Stimulated activated CD4-positive, alpha-beta T cell treated with anti-CD3 and anti-CD28 coated beads, Interleukin-12 subunit alpha, Interleukin-12 subunit beta, amount 100 ng/mL, for 4 hours (primary cell): ENCODE data around the gene SMARCA2.
A peak's percentile ranks its signal among the peaks of the same experiment; 100 is the strongest.

Experiments
- DNase-seq: peaks from one replicate; pipeline ENCODE4 v3.0.0-alpha.2; 2020

Gene SMARCA2

DNA sequence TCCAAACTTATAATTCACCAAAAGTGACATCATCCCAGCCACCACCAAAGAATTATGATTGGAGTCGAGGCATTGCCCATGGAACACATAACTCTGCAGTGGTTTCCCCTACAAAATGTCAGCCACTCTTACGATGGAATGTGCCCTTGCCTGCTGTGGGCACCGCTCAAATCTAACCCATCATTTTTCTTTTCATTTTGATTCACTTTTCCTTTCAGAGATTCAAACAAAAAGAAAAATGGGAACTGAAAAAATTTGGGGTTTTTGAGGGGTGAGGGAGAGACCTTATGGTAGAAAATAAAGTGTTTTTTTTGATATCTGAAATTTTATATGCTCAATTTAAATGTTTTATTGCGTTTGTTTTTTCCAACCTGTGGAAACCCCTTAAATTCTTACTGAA, 28.1 kb downstream of the SMARCA2 start:
- no peak for DNase-seq

DNA sequence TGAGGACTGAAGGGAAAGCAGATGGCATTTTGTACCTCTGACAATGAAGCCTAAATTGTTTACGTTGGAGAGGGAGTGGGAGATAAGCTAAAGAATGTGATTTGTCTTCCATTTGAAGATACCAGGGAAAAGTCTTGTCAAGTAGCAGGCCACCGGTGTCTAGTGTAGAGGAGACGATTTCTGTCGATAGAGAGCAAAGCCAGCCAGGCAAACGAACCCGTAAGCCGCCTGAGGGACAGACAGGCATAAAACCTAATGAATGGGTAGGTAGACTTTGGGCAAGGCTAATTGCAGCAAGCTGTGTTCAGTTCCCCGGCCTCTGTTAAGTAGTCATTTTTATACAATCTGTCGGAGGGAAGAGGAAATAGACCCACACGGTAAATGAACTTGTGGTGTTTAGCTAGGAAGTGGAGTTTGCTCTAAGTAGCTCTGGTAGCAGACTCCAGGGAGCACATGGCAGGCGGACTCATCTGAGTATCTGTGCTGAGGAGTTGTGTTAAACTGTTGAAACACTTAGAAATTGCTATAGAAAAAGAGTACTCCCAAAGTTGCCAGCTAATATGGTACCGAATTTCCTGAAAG, 28.8 kb downstream of the SMARCA2 start:
- no peak for DNase-seq

DNA sequence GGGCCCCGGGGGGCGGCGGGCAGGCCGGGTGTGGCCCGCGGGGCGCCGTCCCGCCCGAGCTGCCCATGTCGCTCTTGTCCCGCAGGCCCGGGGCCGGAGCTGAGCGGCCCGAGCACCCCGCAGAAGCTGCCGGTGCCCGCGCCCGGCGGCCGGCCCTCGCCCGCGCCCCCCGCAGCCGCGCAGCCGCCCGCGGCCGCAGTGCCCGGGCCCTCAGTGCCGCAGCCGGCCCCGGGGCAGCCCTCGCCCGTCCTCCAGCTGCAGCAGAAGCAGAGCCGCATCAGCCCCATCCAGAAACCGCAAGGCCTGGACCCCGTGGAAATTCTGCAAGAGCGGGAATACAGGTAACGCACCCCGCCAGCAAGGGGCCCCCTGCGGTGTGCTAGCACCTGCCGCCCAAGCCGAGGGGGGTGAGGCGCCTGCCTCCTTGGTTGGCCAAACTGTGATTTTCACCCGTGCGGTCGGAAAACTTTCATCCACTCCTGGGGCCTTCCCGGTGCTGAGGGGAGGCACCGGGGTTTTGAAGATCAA, 32.1 kb downstream of the SMARCA2 start:
- no peak for DNase-seq

DNA sequence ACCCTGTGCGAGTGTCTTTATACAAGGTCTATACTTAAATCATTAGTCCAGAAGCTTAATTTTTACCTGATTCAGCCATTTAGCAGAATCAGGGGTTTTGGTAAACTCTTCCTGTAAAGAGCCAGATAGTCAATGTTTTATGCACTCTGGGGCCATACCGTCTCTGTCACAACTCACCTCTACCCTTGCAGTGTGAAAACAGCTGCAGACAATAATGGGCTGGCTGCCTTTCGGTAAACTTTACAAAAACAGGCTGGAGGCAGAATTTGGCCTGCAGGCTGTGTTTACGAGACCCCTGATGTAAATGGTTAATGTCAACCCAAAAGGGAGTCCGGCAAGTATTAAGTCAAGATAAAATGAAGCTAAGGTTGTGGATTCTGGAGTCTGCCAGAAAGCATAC, 32.8 kb downstream of the SMARCA2 start:
- DNase-seq = no peak

DNA sequence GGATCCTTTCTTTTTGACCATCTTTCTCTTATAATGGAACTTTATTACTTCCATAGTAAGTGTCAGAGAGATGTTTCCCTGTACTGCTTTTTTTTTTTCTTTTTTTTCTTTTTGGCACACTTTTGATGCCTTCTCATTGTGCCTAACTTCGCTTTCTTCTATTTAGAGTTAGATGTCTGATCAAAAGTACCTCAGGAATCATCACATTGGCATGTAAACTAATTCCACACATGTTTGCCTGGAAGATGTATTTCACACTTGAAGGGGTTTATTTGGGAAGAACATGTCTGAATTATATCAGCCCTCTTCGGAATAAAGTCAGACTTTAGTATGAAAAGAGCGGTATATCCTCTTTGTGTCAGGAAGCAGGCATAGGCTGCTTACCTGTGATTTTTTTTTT, 35.1 kb downstream of the SMARCA2 start:
- no peak for DNase-seq

DNA sequence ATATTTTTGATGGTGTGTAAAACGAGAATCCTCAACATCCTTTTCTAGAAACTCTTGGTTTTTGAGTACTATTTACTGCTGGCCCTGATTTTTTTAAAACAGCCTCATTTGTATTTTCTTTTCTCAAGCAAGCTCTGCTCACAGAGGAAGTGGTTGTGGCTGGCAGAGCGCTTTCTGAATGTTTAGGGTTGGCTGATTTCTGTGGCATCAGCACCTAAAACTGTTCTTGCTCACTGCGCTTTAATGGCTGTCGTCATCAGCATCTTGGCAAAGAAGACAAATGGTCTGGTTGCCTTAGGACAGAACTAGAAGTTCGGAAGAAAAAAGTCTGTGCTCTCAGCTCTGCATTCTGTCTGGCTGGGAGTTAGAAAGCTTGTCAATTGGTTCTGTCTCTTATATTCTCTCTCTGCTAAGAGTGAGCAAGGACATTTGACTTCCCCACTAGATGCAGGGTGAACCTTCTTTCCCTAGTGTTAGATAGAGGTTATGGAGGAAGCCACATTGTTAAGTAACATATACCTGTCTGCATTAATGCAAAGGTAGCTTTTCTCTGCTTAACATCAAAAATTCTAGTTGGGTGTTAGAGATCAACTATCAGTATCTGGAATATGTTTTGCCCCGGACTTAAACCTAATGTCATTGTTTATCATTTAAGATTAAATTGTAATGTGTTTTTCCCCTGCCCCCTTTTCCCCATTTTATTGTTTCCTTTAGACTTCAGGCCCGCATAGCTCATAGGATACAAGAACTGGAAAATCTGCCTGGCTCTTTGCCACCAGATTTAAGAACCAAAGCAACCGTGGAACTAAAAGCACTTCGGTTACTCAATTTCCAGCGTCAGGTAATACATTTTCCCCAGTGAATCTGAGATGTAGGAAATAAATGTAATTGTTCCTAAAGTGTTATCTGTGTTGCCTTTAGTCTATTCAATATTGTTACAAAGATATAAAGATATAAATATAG, 39.0 kb downstream of the SMARCA2 start:
- DNase-seq = peak; percentile 28

DNA sequence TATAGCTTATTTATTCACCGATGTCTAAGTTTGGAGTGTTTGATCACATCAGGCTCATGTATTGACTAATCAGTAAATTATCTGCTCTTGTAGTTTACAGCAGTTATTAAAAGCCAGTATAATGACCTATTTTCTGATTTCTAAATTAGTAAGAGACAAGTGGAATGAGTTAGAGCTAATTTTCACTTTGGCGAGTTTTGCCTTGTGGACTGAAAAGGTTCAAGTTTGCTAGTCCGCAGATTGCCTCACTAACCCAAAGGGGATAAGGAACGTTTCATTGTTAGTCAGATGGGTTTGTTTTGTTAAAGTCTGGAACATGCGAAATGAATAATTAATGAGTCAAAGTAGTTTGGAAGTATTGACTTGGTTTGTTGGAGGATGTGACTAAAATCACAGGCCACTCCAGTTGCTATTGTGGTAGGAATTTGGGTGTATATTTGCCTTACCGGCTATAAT, 40.1 kb downstream of the SMARCA2 start:
- no peak for DNase-seq

DNA sequence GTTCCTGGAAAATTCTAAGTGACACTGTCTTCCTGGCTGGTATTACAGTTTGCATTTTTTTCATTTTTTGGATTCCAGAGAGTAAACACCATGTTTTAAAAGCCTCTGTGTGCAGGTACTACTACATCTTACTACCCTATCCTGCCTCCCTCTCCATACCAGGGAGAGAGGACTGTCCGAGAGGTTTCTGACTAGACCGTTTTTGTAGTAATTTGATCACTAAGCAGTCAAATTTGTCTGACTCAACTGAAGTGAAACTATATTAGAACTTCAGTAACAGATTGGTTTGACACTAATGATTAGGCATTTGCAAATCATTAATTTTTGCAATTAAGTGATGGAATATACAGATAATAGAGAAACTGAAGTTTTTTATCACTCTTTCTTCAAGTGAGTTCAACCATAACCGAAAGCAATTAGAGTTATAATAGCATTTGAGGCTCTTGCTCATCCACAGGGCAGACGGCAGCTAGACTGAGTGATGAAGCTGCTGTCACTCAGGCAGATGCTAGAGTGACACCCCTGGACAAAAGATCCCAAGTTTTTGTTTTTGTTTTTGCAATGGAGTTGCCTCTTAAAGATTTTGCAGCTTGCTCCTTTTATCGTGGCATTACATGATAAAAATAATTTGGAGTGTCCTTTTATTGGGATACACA, 44.3 kb downstream of the SMARCA2 start:
- no peak for DNase-seq

DNA sequence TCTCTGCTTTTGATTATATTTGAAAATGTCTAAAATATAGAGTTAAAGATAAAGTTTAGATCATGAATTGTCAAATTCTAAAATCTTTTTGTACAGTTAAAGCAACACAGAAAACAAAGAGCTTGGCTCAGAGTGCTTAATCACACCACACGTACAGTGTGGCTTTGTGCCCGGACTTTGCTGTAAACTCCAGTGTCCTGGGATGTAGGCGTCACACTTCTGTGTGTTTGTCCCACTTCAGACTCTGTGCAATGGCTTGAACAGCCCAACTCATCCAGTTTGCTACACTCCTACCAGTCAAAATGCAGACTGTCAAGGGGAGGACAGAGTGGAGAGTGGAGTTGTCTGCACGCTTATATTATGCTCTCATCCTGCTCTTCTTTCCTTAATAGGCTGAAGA, 45.3 kb downstream of the SMARCA2 start:
- no peak for DNase-seq

DNA sequence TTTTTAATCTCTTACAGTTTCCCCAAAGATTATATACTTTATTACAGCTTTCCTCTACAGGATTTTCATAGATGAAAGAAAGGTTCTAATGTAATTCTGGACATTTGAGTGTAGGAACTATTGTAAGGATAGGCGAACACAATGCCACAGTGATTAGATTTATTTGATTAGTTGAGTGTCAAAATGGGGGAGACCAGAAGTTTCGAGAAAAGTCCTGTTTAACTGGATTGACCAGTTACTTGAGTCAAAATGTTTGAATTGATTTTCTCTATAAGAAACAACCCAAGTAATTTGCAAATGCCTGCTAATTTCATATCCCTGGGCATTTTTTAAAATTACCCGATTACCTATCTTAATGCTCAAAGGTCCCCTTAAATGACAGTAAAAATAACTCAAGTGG, 50.6 kb downstream of the SMARCA2 start:
- DNase-seq = no peak

DNA sequence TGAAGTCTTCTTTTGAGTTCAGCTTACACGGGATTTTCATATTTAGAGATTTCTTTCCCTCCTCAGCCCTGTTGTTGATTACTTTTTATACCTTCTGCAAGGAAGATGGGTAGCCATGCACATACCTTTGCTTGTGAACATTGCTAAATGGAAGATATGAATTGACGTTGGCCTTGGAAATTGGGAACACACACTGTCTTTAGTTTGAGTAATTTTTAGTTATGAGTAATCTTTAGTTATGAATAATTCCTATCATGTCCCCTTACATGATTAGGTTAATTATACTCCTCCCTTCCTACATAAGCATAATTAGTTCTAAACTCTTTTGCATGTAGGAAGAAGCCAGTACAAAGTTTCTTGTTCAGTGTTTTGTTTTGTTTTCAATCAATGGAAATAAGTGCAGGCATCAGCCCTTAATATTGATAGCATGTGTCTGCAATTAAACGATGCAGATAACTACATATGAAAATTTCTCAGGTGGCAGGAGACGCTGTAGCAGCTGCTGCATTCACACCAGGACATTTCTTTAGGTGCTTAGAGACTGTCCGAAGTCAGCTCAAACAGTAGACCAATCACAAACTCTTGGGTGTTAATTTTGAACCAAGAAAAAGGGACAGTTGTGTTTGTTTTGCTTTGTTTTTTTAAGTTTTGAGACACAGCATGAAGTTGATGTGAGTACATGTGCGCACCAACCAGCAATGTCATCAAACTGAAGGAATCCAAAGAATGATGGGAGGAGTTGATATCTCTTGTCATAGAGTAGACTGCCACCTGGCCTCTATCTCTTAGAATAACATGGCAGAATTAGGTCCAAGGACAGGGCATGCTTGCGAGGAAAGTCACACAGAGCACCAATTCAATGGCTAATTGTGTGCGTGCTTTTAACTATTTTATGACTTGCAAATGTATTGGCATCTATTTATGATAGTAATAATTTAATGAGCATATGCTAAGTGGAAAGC, 51.4 kb downstream of the SMARCA2 start:
- no peak for DNase-seq

DNA sequence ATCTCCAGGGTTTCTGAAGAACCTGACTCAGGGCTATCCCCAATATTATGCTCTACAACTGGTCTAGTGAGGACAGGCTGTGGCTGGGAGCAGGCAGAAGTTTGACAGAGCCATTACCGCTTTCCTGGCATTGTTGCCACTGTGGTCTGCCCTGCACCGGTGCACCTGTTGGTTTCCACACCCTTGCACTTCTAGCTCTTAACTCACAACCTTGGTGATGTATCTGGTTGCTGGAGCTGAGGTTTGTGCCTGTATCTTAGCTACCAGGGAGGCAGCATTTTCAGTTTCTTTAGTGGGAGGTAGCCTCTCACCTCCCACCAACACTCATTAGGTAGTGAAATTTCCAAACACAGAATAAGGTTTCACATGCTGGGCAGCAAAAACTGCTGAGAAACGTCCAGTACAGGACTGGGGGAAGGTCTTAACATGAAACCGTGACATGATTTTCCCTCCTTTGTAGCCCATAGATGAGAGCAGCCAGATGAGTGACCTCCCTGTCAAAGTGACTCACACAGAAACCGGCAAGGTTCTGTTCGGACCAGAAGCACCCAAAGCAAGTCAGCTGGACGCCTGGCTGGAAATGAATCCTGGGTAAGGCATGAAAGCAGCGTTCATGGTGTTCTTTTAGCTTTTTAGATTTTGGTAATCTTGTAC, 57.7 kb downstream of the SMARCA2 start:
- DNase-seq = no peak

DNA sequence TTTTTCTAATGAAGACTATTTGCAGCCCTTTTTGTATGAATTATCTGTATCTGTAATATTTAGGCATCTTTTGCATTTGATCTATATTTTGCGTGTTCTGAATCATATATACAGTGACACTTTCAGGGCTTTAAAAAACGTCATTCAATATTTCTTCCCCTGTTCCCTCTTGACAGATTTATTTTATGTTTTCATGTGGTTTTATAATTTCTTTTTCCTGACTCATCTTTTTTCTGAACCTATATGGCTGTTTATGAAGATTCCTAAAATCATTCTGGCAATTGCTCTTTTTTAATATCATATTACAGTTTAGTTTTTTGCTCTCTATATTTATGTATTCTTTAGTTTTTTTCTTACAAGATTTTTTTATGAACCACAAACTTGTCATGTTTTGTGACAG, 67.6 kb downstream of the SMARCA2 start:
- DNase-seq = no peak

DNA sequence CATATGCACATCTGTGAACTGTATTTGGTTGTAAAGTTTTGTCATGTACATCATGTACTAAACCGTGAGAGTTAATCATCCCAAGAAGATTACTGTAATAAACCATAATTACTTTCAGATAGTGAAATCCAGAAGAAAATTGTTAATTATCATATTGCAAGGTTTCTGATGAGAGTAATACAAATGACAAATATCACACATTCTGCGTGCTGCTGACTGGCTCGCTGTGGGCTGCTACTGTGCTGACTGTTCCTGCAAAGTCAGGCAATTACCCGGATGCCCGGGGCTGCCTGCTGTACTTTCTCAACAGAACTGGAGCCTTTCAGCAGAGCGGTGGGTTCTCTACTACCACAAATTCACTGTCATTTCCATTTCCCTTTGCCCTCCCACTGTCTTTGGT, 68.3 kb downstream of the SMARCA2 start:
- no peak for DNase-seq

DNA sequence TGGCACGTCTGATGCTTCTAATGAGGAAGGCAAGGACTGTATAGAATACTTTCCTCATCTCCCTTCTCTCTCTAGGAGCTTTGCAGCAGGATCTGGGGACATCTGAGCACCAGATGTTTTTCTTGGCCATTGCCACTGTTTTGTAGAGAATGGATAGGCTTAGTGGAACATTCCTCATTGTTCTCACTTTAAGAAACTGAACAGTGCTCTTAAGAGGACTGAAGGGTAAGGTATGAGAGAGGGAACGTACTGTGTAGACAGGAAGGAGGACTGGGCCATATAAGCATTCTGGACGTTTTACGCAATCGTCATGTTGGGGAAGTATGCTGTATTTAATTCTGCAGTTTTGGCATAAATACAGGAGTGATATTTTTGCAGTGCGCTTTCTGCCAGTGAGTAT, 70.6 kb downstream of the SMARCA2 start:
- no peak for DNase-seq

DNA sequence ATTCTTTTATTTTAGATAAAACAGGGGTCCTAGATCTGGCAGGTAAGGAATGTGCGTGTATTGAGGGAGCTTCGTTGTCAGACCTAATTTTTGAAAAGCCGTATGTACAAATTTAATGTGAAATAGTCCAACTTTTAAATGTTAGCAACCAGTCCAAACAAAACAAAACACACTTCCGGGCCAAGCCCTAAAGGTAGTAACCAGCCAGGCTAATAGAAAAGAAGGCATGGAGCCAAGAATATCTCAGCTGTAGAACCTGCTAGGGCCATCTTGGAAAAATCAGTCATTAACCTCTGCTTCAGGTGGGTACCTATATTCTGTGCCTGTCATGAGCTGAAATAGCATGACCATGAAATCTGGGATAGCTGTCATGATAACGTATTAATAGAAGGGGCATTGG, 71.0 kb downstream of the SMARCA2 start:
- DNase-seq = no peak

DNA sequence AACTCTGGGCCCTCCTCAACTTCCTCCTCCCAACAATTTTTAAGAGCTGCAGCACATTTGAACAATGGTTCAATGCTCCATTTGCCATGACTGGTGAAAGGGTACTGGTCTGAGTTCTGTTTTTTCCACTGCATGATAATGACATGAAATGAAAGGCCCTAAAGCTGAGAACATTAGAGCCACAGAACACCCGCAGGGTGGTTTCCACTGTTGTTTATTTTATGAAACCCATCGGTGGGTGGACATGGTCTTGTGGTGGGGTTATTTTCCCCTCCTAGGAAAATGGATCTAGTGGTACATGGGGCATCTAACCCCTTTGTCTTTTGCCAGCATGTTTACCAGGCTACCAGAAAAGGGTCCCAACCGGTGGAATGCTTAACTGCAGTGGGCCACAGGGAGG, 71.8 kb downstream of the SMARCA2 start:
- DNase-seq = no peak

DNA sequence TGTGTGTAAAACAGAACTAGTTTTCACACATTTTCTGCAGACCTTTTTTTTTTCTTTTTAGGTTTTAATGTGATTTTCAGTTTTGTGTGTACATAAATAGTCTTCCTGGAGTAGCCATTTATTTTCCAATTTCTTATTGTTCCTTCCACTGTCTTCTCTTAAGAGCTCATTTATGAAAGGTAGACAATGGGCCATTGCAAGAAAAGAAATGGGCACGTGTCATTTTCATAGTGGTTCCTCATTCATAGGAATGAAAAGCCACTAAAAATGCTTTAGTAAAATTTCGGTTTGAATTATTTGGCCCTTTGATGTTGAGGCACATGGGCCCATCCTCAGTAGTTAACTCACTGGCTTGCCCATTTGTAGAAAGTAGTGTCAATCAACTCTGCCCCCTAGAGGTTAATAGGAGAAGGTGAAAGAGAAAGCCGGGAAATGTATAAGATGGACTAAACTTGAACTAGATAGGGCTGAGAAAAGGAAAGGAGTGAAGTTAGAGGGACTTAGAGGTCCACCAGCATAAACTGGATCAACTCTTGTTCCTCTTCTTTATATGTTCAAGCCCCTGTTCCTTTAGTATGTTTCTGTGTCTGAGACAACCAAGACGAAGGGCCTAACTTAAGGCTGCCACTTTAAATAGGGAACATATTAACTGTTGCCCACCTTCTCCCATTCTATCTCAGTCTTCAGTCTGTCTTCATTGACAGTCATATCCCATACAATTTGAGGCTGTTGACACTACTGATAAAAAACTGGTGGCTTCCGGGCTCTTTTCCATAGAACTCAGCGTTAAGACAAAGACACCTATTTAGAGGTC, 72.6 kb downstream of the SMARCA2 start:
- DNase-seq = no peak

DNA sequence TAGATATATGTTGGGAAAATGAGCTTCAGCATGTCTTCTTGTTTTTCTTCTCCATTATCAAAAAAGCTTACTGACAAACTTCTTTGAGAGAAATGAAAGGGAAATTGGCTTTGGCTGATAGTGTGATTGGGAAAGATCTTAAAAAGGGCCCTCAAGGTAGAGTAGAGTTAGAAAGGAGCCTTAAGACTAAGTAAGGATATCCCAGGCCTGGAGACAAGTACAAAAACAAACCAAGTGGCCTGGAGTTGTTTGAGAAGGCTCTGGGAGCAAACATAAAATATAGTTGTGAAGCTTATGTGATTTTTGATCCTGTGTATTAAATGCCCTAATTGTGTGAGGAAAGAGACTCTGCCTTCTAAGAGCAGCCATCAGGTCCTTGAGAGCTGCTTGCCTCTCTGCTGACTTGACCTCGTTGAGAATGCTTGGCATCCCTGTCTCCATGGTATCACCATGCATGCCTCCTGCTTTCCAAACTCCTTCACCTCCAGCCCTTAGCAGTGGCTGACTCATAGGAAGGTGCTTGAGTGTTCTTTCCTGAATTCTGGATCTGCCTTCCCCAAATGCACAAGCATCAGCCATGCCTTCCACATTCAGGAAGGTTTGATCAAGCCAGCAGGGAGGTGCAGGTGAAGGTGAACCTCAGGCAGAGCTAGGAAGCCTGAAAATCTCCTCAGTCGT, 78.9 kb downstream of the SMARCA2 start:
- no peak for DNase-seq

DNA sequence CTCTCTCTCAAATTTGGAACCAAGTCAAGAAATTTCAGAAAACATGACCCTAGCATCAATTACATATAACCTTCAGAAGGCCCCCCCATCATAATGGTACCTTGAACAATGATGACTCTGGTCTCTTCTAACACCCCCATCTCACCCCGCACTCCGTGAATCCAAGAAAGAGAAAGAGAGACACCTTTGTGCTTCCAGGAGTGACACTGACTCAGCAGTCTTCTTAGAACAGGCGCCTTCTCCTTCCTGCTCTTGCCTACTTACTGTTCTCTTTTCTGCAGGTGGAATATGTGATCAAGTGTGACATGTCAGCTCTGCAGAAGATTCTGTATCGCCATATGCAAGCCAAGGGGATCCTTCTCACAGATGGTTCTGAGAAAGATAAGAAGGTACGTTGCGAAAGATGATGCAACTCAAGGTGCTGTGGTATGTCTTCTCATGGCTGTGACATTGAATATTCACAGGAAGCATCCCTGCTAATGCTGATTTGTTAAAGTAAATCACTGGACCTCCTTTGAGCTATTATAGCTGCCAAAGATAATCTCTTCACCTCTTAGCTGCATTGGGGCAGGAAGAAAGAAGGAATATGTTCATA, 81.3 kb downstream of the SMARCA2 start:
- no peak for DNase-seq
